ENCODE data around the gene LZTS2.
A peak's percentile ranks its signal among the peaks of the same experiment; 100 is the strongest.

Gene LZTS2

GRCh38 chr10:100978901-100979195, 20.8 kb upstream of the LZTS2 start:
- DNase-seq: no peak

- no peak for DNase-seq
Observed at GRCh38 chr10:100979791-100980272, 19.8 kb upstream of the LZTS2 start.

GRCh38 chr10:100980311-100980710, 19.3 kb upstream of the LZTS2 start:
- no peak for DNase-seq

GRCh38 chr10:100980711-100981110, 18.9 kb upstream of the LZTS2 start:
- no peak for DNase-seq

GRCh38 chr10:100981178-100981772, 18.3 kb upstream of the LZTS2 start:
- DNase-seq: no peak

- DNase-seq: no peak
Observed at GRCh38 chr10:100982916-100983830, 16.4 kb upstream of the LZTS2 start.

- DNase-seq: no peak
Observed at GRCh38 chr10:100983868-100984671, 15.5 kb upstream of the LZTS2 start.

GRCh38 chr10:100984672-100985177, 14.9 kb upstream of the LZTS2 start:
- no peak for DNase-seq

GRCh38 chr10:100985336-100985735, 14.3 kb upstream of the LZTS2 start:
- DNase-seq: no peak

- DNase-seq: no peak
Observed at GRCh38 chr10:100986623-100986951, 13.0 kb upstream of the LZTS2 start.

GRCh38 chr10:100986952-100987684, 12.5 kb upstream of the LZTS2 start, which contains the start of the genes MRPL43 and TWNK:
Gene MRPL43, minus strand, starts transcription at chr10:100987497. Its CDS starts 54 bp downstream, at chr10:100987443.
Gene TWNK, plus strand, starts transcription at chr10:100987543. Its CDS starts 668 bp downstream, at chr10:100988211.
- DNase-seq: peak; percentile 11 to 47

- DNase-seq: no peak
Observed at GRCh38 chr10:100987685-100988049, 11.9 kb upstream of the LZTS2 start.

GRCh38 chr10:100988166-100988565, 11.4 kb upstream of the LZTS2 start:
- no peak for DNase-seq

- no peak for DNase-seq
Observed at GRCh38 chr10:100989088-100989487, 10.5 kb upstream of the LZTS2 start.

- no peak for DNase-seq
Observed at GRCh38 chr10:100993986-100994708, 5.5 kb upstream of the LZTS2 start.

- no peak for DNase-seq
Observed at GRCh38 chr10:100995181-100995580, 4.4 kb upstream of the LZTS2 start.

GRCh38 chr10:100996678-100997359, 2.8 kb upstream of the LZTS2 start:
- no peak for DNase-seq

GRCh38 chr10:100997360-100998182, 2.0 kb upstream of the LZTS2 start:
- DNase-seq: peak in 1 of 2 experiments; percentile 28

- peak; percentile 50 to 82 for DNase-seq
Observed at GRCh38 chr10:100998183-100998990, 1.2 kb upstream of the LZTS2 start.
